Calu3 (cell line): ENCODE measurements around the gene DLL4. TPM values are rescaled to one million over a fixed set of nuclear protein-coding genes. Genes with fewer than 3 reads are reported as not detected.

ENCODE experiments used
- BruUV-seq: library from RNA; stranded (reverse); fragments of 400-500 nt; replicated peaks from 2 replicates; lab custom pipeline; 2021; lab: Mats Ljungman, UMichigan
- CTCF ChIA-PET: fragments of 300-600 bp; sonication (Branson Sonifier 250); formaldehyde crosslinking; loops from one replicate; lab custom pipeline; 2022; ENCODE audit warnings: antibody characterized with exemption; lab: Charles Lee
- DNase-seq: peaks from one replicate; pipeline ENCODE4 v3.0.0; 2022
- H3K27ac Mint-ChIP-seq: one replicate; pipeline ENCODE4 v1.8.0; 2022; ENCODE audit warnings: mixed read lengths; ENCODE audit not compliant: unreplicated experiment
- H3K27me3 Mint-ChIP-seq: one replicate; pipeline ENCODE4 v1.8.0; 2022; ENCODE audit warnings: mixed read lengths; ENCODE audit not compliant: unreplicated experiment
- H3K36me3 Mint-ChIP-seq: one replicate; pipeline ENCODE4 v1.8.0; 2022; ENCODE audit warnings: mild to moderate bottlenecking, moderate library complexity, mixed read lengths; ENCODE audit not compliant: insufficient read depth, unreplicated experiment
- H3K4me1 Mint-ChIP-seq: one replicate; pipeline ENCODE4 v1.8.0; 2022; ENCODE audit warnings: mild to moderate bottlenecking, low read depth, mixed read lengths; ENCODE audit not compliant: unreplicated experiment
- H3K4me3 Mint-ChIP-seq: one replicate; pipeline ENCODE4 v1.8.0; 2022; ENCODE audit warnings: mild to moderate bottlenecking, low read depth, moderate library complexity, mixed read lengths; ENCODE audit not compliant: unreplicated experiment
- H3K9me3 Mint-ChIP-seq: one replicate; pipeline ENCODE4 v1.8.0; 2022; ENCODE audit warnings: low read depth, mixed read lengths; ENCODE audit not compliant: unreplicated experiment
- CTCF ChIP-seq: fragments of 200-600 bp; IDR thresholded peaks from one replicate; pipeline ENCODE4 v1.8.0; 2022; ENCODE audit warnings: antibody characterized with exemption; ENCODE audit not compliant: unreplicated experiment
- intact Hi-C: fragments of 100-400 bp; cut with micrococcal nuclease; formaldehyde crosslinking; loops from one replicate; pipeline ENCODE4 v1.10.0; 2022; ENCODE audit not compliant: unreplicated experiment
- total RNA-seq: library from RNA; stranded (reverse); gene quantifications from 2 replicates; pipeline ENCODE4 v1.2.3, GENCODE V29; 2022

DLL4 gene
- total RNA-seq, 1 experiment from 2014 or later: not detected

DNA sequence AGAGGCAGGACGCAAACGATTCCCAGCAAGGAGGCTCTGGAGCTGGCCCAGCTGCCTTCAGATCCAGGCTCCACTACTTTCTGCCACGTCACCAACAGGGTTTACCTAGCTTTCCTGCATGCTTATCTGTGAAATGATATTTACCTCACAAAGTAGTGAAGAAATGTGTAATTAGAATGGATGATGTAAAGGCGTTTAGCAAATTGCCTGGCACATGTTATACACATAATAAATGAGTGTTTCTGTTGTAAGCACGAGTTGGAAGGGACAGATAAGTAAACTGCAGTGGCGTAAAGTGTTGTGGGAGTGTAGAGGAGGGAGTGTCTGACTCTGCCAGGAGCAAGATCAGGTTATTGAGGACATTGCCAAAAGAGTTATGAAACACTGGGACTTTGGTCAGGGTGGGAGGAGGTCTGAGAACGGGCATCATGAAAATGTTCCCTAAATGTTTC lies 20.6 kb downstream of the DLL4 start:
- intact Hi-C loops: loop anchor here (10.0 kb wide), 1 partner anchor 235 kb away; no protein-coding TSS in a partner anchor
- no peaks in the 10 kb centered on the region for H3K4me1 Mint-ChIP-seq
- TF ChIP-seq CTCF: no peak
- no peaks in the 10 kb centered on the region for H3K9me3 Mint-ChIP-seq
- H3K4me3 Mint-ChIP-seq: no peak overlapping the region
- no peaks in the 10 kb centered on the region for H3K27me3 Mint-ChIP-seq
- H3K27ac Mint-ChIP-seq: no peak overlapping the region
- no peak for DNase-seq
- CTCF ChIA-PET: interaction anchor here (0.6 kb wide), 1 partner anchor 300 kb away, joined by 6 read pairs; no protein-coding TSS in a partner anchor
- no TSS peak for BruUV-seq
- H3K36me3 Mint-ChIP-seq: peaks cover 23% of the 10 kb centered on the region

DNA sequence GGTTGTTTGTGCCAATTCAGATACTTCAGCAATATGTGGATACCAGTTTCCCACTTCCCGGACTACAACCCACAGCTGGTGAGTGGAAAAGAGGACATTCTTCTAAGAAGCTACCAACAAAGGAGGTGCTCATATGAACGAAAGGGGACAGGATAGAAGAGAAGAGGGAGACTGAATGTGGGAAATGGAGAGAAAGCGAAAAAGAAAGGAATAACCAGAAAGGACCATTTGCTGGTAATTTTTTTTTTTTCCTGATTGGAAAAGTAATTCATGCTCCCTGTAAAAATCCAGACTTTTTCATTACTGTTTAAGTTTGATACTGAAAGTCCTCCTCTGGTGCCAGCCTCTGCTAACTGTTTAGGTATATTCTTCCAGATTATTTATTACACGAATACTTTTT lies 22.6 kb downstream of the DLL4 start:
- intact Hi-C loops: no loop called here
- no peak for TF ChIP-seq CTCF
- Mint-ChIP-seq H3K27ac (peak overlapping the region; percentile 80), H3K4me1 (peaks cover 7% of the 10 kb centered on the region), H3K9me3 (no peaks in the 10 kb centered on the region), H3K27me3 (no peaks in the 10 kb centered on the region), H3K4me3 (no peak overlapping the region), H3K36me3 (peaks cover 24% of the 10 kb centered on the region)
- no peak for DNase-seq
- CTCF ChIA-PET: no interaction called here
- no TSS peak for BruUV-seq

DNA sequence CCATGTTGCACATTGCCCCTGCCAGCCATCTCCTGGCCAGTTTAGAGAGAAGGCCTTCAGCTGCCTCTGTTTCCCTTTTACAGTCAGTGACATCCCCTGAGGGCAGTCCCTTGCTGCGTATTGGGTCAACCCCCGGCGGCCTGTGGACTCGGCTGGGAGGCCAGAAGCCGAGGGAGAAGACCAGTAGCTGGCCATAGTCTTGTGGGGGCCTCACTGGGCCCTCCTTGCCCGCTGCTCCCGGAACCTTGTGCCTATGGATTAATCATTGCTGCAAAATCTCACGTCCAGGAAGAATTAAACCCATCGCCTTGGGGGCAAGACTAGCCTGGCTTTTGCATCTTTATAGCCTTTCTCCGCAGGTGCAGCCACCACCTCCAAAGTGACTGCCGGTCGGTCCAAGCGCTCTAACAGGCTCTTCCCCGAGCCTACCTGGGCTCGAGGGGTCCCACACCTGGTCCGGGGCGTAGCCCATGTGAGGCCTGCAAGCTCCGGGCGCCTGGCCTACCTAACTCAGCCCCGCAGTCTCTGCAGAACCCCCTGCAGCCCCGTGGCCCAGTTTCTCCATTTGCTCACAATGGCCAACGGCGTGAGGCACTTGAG lies 23.3 kb downstream of the DLL4 start:
- Mint-ChIP-seq H3K36me3 (peaks cover 24% of the 10 kb centered on the region), H3K4me3 (peak overlapping the region; percentile 76), H3K27ac (peak overlapping the region; percentile 91), H3K27me3 (no peaks in the 10 kb centered on the region), H3K4me1 (peaks cover 7% of the 10 kb centered on the region), H3K9me3 (no peaks in the 10 kb centered on the region)
- BruUV-seq: TSS peak; percentile 90
- no peak for TF ChIP-seq CTCF
- intact Hi-C loops: no loop called here
- CTCF ChIA-PET: interaction anchor here (0.9 to 1.4 kb wide), 3 partner anchors 11 to 81 kb away, joined by 3 to 8 read pairs (median 4); no protein-coding TSS in a partner anchor
- DNase-seq: no peak

GRCh38 chr15:40952901-40953712 lies 24.0 kb downstream of the DLL4 start, which contains the start of gene CHAC1:
Gene CHAC1, plus strand, starts transcription at chr15:40953471. Its CDS starts 113 bp downstream, at chr15:40953584.
- CTCF ChIA-PET: interaction anchor here (0.5 to 1.4 kb wide), 4 partner anchors 12 to 476 kb away, joined by 3 to 8 read pairs (median 4); no protein-coding TSS in a partner anchor
- no peak for TF ChIP-seq CTCF
- Mint-ChIP-seq H3K36me3 (peaks cover 27% of the 10 kb centered on the region), H3K9me3 (no peaks in the 10 kb centered on the region), H3K27me3 (no peaks in the 10 kb centered on the region), H3K4me3 (peak within 1 kb of the TSS; percentile 76), H3K27ac (peak within 1 kb of the TSS; percentile 91), H3K4me1 (peaks cover 7% of the 10 kb centered on the region)
- peak; percentile 91 for DNase-seq
- BruUV-seq: no TSS peak
- intact Hi-C loops: no loop called here
